ENCODE measurements around the gene ACADSB. TPM values are rescaled to one million over a fixed set of nuclear protein-coding genes. Genes with fewer than 3 reads are reported as not detected.

The ACADSB gene
- polyA plus RNA-seq, 1 of the 3 experiments (the other 2 are of a cell fraction), result 5.9 TPM

DNA sequence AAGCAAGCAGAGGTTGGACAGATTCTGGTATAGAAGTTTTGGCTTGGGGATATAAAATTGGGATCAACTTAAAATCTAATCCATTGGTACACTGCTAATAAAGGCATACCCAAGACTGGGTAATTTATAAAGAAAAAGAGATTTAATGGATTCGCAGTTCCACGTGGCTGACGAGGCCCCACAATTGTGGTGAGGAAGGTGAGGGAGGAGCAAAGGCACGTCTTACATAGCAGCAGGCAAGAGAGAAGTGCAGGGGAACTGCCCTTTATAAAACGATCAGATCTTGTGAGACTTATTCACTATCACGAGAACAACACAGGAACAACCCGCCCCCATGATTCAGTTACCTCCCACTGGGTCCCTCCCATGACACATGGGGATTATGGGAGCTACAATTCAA, 9.7 kb downstream of the ACADSB start:
- H3K4me2 ChIP-seq, result no peak overlapping the region
- no peak overlapping the region for H2AFZ ChIP-seq (ENCODE audit: low read depth)
- H3F3A ChIP-seq (replicated peaks; ENCODE audit: insufficient read depth), result no peaks in the 10 kb centered on the region
- H4K20me1 ChIP-seq (ENCODE audit: insufficient read depth), result no peaks in the 10 kb centered on the region
- no peaks in the 10 kb centered on the region for H3K9me3 ChIP-seq
- WGBS (ENCODE audit: low lambda C conversion rate), result 74% methylated on average over 7 of the region's 7 CpGs
- CTCF ChIA-PET, result no interaction called here
- H3K79me2 ChIP-seq (ENCODE audit: insufficient read depth), result no peaks in the 10 kb centered on the region
- no peaks in the 10 kb centered on the region for H3K4me1 ChIP-seq (ENCODE audit: control insufficient read depth in 1 of 2, insufficient read depth in 2 of 2, low read depth in 1 of 2, low read length in 1 of 2)
- H3K9ac ChIP-seq, result no peak overlapping the region
- H3K36me3 ChIP-seq (replicated peaks in 1 of 2; ENCODE audit: control insufficient read depth in 1 of 2, insufficient read depth in 2 of 2, low read length in 1 of 2), result no peaks in the 10 kb centered on the region
- H3K27ac ChIP-seq (ENCODE audit: low read depth in 2 of 2, low read length in 1 of 2), result no peak overlapping the region
- TF ChIP-seq FOXJ3 (CRISPR knock-in tag; IDR thresholded peaks at IDR 0.05) (no peak), TCF12 (IDR thresholded peaks at IDR 0.05) (no peak), CHD2 (IDR thresholded peaks at IDR 0.05; ENCODE audit: low read length, partially characterized antibody) (no peak), EP300 (IDR thresholded peaks at IDR 0.05; ENCODE audit: borderline replicate concordance in 1 of 2, low read depth in 1 of 2, low read length in 1 of 2) (no peak), EZH2phosphoT487 (IDR thresholded peaks at IDR 0.05; ENCODE audit: borderline replicate concordance, low read depth) (no peak), POLR2AphosphoS5 (IDR thresholded peaks at IDR 0.05; ENCODE audit: low read depth, low read length) (no peak), NFIC (IDR thresholded peaks at IDR 0.05; ENCODE audit: borderline replicate concordance) (no peak)
- TF ChIP-seq, protein P1, sequence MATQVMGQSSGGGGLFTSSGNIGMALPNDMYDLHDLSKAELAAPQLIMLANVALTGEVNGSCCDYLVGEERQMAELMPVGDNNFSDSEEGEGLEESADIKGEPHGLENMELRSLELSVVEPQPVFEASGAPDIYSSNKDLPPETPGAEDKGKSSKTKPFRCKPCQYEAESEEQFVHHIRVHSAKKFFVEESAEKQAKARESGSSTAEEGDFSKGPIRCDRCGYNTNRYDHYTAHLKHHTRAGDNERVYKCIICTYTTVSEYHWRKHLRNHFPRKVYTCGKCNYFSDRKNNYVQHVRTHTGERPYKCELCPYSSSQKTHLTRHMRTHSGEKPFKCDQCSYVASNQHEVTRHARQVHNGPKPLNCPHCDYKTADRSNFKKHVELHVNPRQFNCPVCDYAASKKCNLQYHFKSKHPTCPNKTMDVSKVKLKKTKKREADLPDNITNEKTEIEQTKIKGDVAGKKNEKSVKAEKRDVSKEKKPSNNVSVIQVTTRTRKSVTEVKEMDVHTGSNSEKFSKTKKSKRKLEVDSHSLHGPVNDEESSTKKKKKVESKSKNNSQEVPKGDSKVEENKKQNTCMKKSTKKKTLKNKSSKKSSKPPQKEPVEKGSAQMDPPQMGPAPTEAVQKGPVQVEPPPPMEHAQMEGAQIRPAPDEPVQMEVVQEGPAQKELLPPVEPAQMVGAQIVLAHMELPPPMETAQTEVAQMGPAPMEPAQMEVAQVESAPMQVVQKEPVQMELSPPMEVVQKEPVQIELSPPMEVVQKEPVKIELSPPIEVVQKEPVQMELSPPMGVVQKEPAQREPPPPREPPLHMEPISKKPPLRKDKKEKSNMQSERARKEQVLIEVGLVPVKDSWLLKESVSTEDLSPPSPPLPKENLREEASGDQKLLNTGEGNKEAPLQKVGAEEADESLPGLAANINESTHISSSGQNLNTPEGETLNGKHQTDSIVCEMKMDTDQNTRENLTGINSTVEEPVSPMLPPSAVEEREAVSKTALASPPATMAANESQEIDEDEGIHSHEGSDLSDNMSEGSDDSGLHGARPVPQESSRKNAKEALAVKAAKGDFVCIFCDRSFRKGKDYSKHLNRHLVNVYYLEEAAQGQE (IDR thresholded peaks at IDR 0.05; ENCODE audit: low read depth, low read length), result no peak
- POLR2A ChIA-PET, result no interaction called here
- DNase-seq, result no peak
- H3K27me3 ChIP-seq (ENCODE audit: insufficient read depth), result no peaks in the 10 kb centered on the region
- no peaks in the 10 kb centered on the region for H3K9me2 ChIP-seq
- no peak overlapping the region for H3K4me3 ChIP-seq (ENCODE audit: low read depth in 2 of 2, low read length in 1 of 2)

DNA sequence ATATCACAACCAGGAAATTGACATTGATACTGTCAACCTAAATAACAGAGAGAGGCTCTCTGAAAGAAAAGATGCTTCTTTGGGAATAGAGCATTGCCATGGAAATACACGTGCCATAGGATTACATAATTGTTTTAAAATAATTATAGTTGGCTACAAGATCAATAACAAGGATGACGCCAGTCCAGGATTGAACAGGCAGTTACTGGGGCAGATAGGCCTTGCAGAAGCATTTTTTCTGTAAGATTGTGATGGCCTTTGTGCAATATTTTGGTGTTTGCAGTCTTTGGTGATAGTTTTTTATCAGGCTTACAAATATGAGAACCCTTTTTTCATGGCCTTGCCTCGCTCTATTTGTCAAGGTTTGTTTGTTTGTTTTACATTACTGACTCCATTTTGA, 10.5 kb downstream of the ACADSB start:
- POLR2A ChIA-PET, result no interaction called here
- CTCF ChIA-PET, result interaction anchor here (3.1 kb wide), 1 partner anchor 24 kb away, joined by 11 read pairs; no protein-coding TSS in a partner anchor
- H3K4me3 ChIP-seq (ENCODE audit: low read depth in 2 of 2, low read length in 1 of 2), result no peak overlapping the region
- no peaks in the 10 kb centered on the region for H3K4me1 ChIP-seq (ENCODE audit: control insufficient read depth in 1 of 2, insufficient read depth in 2 of 2, low read depth in 1 of 2, low read length in 1 of 2)
- H3F3A ChIP-seq (replicated peaks; ENCODE audit: insufficient read depth), result no peaks in the 10 kb centered on the region
- no peaks in the 10 kb centered on the region for H3K79me2 ChIP-seq (ENCODE audit: insufficient read depth)
- no peaks in the 10 kb centered on the region for H3K9me2 ChIP-seq
- no peaks in the 10 kb centered on the region for H3K9me3 ChIP-seq
- TF ChIP-seq FOXJ3 (CRISPR knock-in tag; IDR thresholded peaks at IDR 0.05), result no peak
- TF ChIP-seq EP300 (IDR thresholded peaks at IDR 0.05; ENCODE audit: borderline replicate concordance in 1 of 2, low read depth in 1 of 2, low read length in 1 of 2), result no peak
- TF ChIP-seq, protein P2, sequence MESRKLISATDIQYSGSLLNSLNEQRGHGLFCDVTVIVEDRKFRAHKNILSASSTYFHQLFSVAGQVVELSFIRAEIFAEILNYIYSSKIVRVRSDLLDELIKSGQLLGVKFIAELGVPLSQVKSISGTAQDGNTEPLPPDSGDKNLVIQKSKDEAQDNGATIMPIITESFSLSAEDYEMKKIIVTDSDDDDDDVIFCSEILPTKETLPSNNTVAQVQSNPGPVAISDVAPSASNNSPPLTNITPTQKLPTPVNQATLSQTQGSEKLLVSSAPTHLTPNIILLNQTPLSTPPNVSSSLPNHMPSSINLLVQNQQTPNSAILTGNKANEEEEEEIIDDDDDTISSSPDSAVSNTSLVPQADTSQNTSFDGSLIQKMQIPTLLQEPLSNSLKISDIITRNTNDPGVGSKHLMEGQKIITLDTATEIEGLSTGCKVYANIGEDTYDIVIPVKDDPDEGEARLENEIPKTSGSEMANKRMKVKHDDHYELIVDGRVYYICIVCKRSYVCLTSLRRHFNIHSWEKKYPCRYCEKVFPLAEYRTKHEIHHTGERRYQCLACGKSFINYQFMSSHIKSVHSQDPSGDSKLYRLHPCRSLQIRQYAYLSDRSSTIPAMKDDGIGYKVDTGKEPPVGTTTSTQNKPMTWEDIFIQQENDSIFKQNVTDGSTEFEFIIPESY (IDR thresholded peaks at IDR 0.05; ENCODE audit: borderline replicate concordance, low read depth), result no peak
- TF ChIP-seq, protein P3, sequence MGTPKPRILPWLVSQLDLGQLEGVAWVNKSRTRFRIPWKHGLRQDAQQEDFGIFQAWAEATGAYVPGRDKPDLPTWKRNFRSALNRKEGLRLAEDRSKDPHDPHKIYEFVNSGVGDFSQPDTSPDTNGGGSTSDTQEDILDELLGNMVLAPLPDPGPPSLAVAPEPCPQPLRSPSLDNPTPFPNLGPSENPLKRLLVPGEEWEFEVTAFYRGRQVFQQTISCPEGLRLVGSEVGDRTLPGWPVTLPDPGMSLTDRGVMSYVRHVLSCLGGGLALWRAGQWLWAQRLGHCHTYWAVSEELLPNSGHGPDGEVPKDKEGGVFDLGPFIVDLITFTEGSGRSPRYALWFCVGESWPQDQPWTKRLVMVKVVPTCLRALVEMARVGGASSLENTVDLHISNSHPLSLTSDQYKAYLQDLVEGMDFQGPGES (IDR thresholded peaks at IDR 0.05; ENCODE audit: low read depth, low read length), result no peak
- no peak for TF ChIP-seq YY1 (IDR thresholded peaks at IDR 0.05; ENCODE audit: low read depth)
- TF ChIP-seq MXI1 (IDR thresholded peaks at IDR 0.05; ENCODE audit: low read depth, low read length), result no peak
- TF ChIP-seq RAD21 (IDR thresholded peaks at IDR 0.05; ENCODE audit: low read length), result no peak
- 70% methylated on average over 3 of the region's 3 CpGs for WGBS (ENCODE audit: low lambda C conversion rate)
- no peak for DNase-seq
- H3K9ac ChIP-seq, result no peak overlapping the region
- H2AFZ ChIP-seq (ENCODE audit: low read depth), result no peak overlapping the region
- H4K20me1 ChIP-seq (ENCODE audit: insufficient read depth), result no peaks in the 10 kb centered on the region
- no peaks in the 10 kb centered on the region for H3K27me3 ChIP-seq (ENCODE audit: insufficient read depth)
- H3K36me3 ChIP-seq (replicated peaks in 1 of 2; ENCODE audit: control insufficient read depth in 1 of 2, insufficient read depth in 2 of 2, low read length in 1 of 2), result no peaks in the 10 kb centered on the region
- no peak overlapping the region for H3K4me2 ChIP-seq
- H3K27ac ChIP-seq (ENCODE audit: low read depth in 2 of 2, low read length in 1 of 2), result no peak overlapping the region

All from SK-N-SH (cell line).